GM19238 (cell line): ENCODE data around the gene CELSR2.

ENCODE experiments used
- DNase-seq: peaks from one replicate; pipeline ENCODE4 v3.0.0; 2011; ENCODE audit warnings: low spot score; ENCODE audit not compliant: insufficient read length

CELSR2 gene

GRCh38 chr1:109263597-109264378 lies 14.4 kb downstream of the CELSR2 start:
- peak; percentile 87 for DNase-seq

GRCh38 chr1:109264379-109264755 lies 15.0 kb downstream of the CELSR2 start:
- no peak for DNase-seq

GRCh38 chr1:109265016-109265415 lies 15.7 kb downstream of the CELSR2 start:
- no peak for DNase-seq

- DNase-seq, result no peak
Observed at GRCh38 chr1:109265741-109266330, 16.5 kb downstream of the CELSR2 start.

GRCh38 chr1:109266965-109267364 lies 17.6 kb downstream of the CELSR2 start:
- DNase-seq, result no peak

GRCh38 chr1:109267743-109268300 lies 18.5 kb downstream of the CELSR2 start:
- DNase-seq, result no peak

GRCh38 chr1:109268431-109269211 lies 19.3 kb downstream of the CELSR2 start:
- DNase-seq, result no peak

- no peak for DNase-seq
Observed at GRCh38 chr1:109269212-109269980, 20.1 kb downstream of the CELSR2 start.

GRCh38 chr1:109269981-109270622 lies 20.8 kb downstream of the CELSR2 start:
- DNase-seq, result no peak

- DNase-seq, result no peak
Observed at GRCh38 chr1:109270623-109271317, 21.4 kb downstream of the CELSR2 start.

- no peak for DNase-seq
Observed at GRCh38 chr1:109271458-109271857, 22.1 kb downstream of the CELSR2 start.

- DNase-seq, result no peak
Observed at GRCh38 chr1:109272021-109272799, 22.9 kb downstream of the CELSR2 start.

GRCh38 chr1:109272831-109273547 lies 23.6 kb downstream of the CELSR2 start:
- no peak for DNase-seq

- DNase-seq, result no peak
Observed at GRCh38 chr1:109273570-109274288, 24.4 kb downstream of the CELSR2 start.

- DNase-seq, result no peak
Observed at GRCh38 chr1:109274533-109275476, 25.5 kb downstream of the CELSR2 start.

- DNase-seq, result no peak
Observed at GRCh38 chr1:109275706-109276345, 26.5 kb downstream of the CELSR2 start.
